ENCODE data around the gene EIF1AY.

Gene EIF1AY

GRCh38 chrY:20575531-20576121 lies at the start of gene EIF1AY:
TSS of gene EIF1AY (plus strand) at chrY:20575776. CDS start at chrY:20575872, 96 bp downstream.
- no peak for TF ChIP-seq CTCF (IDR thresholded peaks at IDR 0.05)
- Histone ChIP-seq H3K27ac (no peak within 1 kb of the TSS), H3K4me3 (no peak within 1 kb of the TSS)
- DNase-seq (ENCODE audit: low spot score) = no peak

GRCh38 chrY:20528435-20528834 lies 47.1 kb upstream of the EIF1AY start:
- Histone ChIP-seq H3K27ac (no peak overlapping the region), H3K4me3 (no peak overlapping the region)
- no peak for DNase-seq (ENCODE audit: low spot score)
- no peak for TF ChIP-seq CTCF (IDR thresholded peaks at IDR 0.05)

- no peak overlapping the region for H3K27ac ChIP-seq
- TF ChIP-seq CTCF (IDR thresholded peaks at IDR 0.05) = no peak
- DNase-seq (ENCODE audit: low spot score) = no peak
- H3K4me3 ChIP-seq = no peak overlapping the region
These were observed 37.4 kb upstream of the EIF1AY start for GRCh38 chrY:20538186-20538585.

DNA sequence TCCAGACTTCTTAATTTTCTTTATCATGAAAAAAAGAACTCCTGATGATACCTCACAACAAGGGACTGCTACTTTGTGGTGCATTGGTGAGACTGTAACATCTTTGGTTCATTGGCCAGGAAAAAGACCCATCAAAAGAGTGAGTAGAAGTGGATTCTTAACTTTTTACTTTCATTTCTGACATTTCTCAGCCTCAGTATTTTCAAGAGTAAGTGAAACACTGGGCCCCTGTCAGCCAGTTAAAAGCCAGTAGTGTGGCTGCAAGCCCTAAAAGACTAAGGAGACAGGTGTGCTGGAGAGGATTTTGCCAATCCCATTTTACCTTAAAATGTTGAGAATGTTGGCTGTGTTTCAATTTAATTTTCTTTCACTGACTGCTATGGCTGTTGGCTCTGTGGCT lies 36.6 kb upstream of the EIF1AY start:
- Histone ChIP-seq H3K27ac (no peak overlapping the region), H3K4me3 (no peak overlapping the region)
- no peak for TF ChIP-seq CTCF (IDR thresholded peaks at IDR 0.05)
- DNase-seq (ENCODE audit: low spot score) = no peak

GRCh38 chrY:20544451-20544960 lies 31.1 kb upstream of the EIF1AY start:
- Histone ChIP-seq H3K27ac (no peak overlapping the region), H3K4me3 (no peak overlapping the region)
- TF ChIP-seq CTCF (IDR thresholded peaks at IDR 0.05) = no peak
- DNase-seq (ENCODE audit: low spot score) = no peak

DNA sequence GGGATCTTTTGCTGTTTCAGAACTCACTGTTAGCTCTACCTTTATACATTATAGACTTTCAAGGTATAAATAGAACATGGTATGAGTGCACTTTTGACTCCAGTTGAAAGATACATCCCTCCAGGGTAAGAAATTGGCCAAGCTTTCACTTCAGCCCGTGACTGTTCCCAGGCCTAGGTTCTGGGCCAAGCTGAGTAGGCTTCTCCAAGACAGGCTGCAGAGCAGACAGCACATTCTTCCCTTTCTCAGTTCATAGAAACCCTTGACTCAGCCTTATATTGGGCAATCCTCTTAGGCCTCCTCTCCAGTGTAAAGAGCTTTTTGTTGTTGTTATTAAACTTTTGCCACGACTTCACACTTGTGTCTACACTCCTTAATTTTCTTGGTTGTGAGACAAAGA lies 29.5 kb upstream of the EIF1AY start:
- no peak for DNase-seq (ENCODE audit: low spot score)
- TF ChIP-seq CTCF (IDR thresholded peaks at IDR 0.05) = no peak
- no peak overlapping the region for H3K27ac ChIP-seq
- no peak overlapping the region for H3K4me3 ChIP-seq

GRCh38 chrY:20549289-20549688 lies 26.3 kb upstream of the EIF1AY start:
- no peak for DNase-seq (ENCODE audit: low spot score)
- Histone ChIP-seq H3K27ac (no peak overlapping the region), H3K4me3 (no peak overlapping the region)
- TF ChIP-seq CTCF (IDR thresholded peaks at IDR 0.05) = no peak

All from coronary artery (tissue), 2 donors.